GM12892 (cell line): ENCODE data around the gene NT5E.

ENCODE experiments used
- POLR2A ChIP-seq: IDR thresholded peaks from 2 replicates; pipeline ENCODE4 v1.6.1; 2011; ENCODE audit warnings: low read depth, low read length, control low read depth
- POLR2AphosphoS5 ChIP-seq: IDR thresholded peaks from 2 replicates; pipeline ENCODE4 v1.6.1; 2011; ENCODE audit warnings: low read depth, low read length, control low read depth
- TAF1 ChIP-seq: IDR thresholded peaks from 2 replicates; pipeline ENCODE4 v1.6.1; 2011; ENCODE audit warnings: low read depth, mild to moderate bottlenecking, control low read depth, low read length, borderline replicate concordance

GRCh38 chr6:85449388-85449817, 480 bp upstream of the NT5E start:
- no peak for TF ChIP-seq POLR2A
- no peak for TF ChIP-seq POLR2AphosphoS5
- TF ChIP-seq TAF1, result no peak
